HG03135 (cell line): Measurements from ENCODE around the gene CREB3L2.
"Not testable (repeated sequence)": the region's sequence is repeated elsewhere in the genome, so short reads cannot be mapped to it uniquely, and the experiment has no call there.

ENCODE experiments used
- ATAC-seq: cut with Tn5 transposase; IDR thresholded peaks from one replicate; pipeline ENCODE4 v1.9.1; 2021; ENCODE audit warnings: mild to moderate bottlenecking, moderate library complexity; ENCODE audit not compliant: unreplicated experiment

Gene CREB3L2

DNA sequence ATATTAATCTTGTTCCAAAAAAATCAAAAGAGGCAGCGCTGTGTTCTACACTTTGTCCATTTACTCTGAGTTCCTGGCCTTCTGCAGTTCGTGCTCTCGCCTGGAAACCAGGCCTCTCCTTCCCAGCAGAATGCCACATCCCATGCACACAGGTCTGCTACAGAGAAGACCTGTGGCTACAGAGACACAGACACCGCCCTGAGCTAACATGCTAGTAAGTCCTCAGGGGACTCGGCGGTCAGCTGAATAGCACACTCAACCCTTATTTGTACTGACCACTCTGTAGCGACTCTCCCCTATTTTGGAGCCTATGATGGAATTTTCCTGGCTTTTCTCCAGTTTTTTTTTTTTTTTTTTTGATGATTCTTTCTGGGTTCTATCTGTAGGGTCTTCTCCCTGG lies 12.8 kb downstream of the CREB3L2 start:
- ATAC-seq = no peak

DNA sequence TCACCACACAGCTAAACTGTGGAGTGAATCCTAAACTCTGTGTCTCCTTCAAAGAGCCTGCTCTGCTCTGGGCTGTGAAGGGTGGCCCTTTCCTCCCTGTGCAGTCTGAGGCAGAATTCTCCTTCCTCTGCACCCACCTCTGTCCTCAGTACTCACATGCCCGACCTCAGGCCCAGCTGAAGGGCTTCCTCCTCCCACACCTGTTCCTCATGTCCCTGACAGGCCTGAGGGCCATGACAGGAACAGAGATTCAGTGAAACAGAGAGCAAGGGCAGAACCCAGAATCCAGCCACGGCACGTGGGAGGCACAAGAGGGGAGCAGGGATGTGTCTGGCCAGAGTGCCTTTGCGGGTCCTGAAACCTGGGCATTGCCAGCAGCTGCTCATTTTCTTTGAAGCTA lies 13.9 kb downstream of the CREB3L2 start:
- peak; percentile 42 for ATAC-seq

DNA sequence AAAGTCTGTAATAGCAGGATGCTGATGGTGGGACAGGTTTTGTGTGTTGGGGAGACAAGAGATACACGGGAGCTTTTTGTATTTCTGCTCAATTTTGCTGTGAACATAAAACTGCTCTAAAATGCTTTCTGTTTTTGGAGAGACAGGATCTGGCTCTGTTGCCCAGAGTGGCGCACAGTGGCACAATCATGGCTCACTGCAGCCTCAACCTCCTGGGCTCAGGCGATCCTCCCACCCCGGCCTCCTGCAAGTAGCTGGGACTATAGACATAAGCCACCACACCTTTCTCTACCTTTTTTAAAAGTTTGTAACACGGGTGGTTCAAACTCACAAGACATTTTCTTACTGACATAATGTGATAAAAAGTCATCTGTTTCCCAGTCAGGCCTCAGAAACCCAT lies 14.3 kb downstream of the CREB3L2 start:
- no peak for ATAC-seq

DNA sequence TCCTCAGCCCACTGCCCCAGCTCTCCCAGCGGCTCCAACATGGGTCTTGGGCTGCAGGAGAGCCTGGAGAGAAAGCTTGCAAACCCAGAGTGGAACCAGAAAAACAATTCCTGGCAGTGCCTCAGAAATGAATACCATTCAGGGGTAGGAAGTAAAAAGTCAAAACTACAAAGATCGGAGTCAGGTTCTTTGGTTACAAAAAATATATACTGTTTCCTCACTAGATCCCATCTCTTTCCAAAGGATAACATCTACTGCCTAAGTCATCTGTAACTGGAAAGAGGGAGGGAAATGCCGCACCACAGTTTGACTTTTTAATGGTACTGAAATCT lies 14.9 kb downstream of the CREB3L2 start:
- no peak for ATAC-seq

DNA sequence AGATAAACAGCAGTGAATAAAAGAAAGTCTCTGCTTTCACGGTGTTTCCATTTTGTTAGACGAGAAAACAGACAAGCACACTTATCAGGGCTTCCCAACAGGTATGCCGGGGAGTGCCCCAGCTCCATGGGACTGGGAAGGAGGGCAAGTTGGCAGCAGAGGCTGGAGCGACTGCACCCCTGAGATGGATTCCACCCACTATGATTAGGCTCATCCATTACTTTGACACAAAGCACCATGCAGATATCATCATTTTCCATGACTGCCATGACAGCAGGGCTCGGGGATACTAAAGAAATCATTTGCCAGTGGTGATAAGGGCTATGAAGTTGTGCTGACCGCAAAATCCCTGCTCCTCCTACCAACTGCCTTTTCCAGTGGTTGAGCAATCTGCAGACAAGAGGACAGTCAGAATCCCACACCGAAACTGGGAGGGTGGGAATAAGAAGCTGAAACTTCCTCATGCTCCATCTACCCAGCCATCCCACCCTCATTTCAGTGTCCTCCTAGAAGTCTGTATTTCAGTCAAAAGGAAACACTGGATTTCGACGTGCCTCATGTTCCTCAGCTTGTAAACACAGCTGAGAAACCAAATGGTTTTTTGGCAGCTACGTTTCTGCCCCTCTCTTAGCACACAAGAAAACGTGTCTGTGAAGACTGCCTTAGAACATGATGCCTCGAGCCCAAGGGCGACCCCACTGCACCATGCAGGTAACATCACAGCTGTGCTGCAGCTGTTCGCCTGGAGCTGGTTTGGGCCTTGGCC lies 15.5 kb downstream of the CREB3L2 start:
- ATAC-seq = no peak

DNA sequence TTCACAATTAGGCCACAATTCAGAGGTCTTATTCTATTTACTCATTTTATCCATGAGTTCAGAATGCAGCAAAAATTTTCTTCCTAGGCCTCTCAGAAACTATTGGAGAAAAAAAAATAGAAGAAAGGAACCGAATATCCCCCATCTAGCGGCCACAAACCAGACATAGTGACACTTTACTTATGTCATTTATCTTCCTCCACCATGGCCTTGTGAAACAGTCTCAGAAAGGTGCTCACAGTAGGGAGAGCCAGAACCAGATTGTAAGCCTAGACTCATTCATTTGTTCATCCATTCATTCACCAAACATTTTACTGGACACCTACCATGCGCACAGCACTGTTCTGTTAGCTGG lies 16.0 kb downstream of the CREB3L2 start:
- peak; percentile 54 for ATAC-seq

DNA sequence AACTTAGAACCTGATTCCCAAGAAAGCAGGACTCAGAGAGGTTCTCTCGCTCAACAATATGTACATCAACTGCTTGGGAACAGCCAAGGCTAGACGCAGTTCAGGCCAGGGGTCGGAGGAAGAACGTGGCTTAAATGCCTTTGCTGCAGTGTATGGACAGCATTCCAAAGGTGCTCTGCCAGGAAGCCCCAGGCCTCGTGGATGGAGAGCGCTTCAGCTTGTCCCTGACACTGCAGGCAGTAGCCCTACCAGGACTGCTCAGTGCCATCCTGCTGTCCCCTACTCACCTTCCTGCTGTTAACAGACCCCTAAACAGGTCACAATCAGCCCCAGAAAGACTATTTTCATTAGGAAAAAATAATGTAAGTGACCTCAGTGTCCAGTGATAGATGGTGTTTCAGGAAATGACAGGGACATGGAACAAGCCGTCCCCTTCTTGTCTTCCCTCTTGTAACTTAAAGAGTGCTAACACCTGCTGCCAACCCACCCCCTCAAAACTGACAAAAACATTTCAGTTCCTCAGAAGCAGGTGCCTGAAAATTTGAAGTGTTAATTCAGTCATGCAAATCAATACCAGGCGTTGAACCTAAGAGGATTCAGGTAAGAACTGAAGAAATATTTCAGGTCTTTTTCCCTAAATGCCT lies 16.5 kb downstream of the CREB3L2 start:
- peak; percentile 59 for ATAC-seq

DNA sequence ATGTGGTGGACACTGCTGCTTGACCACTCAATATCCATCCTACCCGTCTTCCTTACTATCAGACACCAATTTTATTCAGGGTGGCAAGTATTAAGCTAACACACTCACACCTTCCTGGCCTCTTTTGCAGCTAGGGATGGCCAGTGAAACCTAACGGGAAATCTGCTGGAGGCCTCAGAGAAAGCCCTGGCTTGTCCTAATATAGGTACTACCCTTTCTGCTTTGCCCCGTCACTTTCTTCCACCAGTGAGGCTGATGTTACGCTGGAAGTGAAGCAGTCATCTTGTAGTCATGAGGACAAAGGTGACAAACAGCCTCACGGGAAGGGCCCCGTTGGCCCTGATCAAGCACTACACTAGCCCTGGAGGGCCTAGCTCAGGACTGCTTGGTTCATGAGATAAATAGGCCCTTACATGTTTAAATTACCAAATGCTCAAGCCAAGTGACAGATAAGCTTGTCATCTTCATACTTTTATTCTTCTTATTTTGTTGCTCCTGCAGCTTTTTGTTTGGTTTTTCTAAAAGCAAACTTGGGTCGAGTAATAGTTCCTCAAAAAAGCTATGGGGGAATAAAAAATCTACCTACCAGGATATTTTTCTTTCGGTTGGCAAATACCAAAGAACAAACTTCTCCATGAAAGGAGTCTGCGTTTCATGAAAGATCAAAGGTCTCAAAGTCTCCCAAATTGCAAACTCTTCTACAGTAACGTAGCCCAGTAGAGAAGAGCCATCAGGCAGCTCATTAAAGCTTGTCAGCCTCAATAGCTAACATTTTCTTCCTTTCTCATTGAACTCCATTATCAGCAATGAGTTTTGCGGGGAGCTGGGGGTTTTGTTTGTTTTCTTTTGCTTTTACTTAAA lies 17.5 kb downstream of the CREB3L2 start:
- ATAC-seq = no peak

DNA sequence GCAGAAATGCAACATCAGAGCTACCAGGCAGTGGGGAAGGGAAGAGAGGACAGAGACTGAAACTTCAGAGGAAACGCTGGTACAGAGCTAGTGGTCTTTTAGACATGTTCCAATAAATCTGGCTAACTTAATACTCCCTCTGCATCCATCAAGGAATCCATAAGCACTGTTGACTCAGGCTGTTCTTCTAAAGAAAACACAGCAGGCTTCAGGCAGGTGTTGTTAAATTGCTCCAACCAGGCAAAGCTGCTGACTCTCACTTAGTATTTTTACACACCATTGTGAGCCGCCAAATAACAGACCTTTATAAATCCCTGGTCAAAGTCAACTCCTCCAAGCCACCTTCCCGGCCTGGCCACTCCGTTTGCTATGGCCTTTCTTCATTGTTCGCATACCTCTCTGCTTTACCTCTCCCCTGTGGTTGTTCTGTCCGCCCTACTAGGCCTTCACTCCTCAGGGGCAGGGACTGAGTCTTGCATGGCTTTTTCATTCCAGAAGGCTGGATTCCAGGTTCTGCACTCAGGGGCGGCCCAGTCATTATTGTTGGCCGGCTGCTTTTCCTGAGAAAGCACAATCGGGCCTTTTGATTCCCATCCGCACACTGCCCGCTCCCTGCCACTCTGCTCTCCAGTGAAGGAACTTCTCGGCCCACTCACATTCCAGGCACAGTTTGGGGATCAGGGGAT lies 18.4 kb downstream of the CREB3L2 start:
- ATAC-seq = no peak

DNA sequence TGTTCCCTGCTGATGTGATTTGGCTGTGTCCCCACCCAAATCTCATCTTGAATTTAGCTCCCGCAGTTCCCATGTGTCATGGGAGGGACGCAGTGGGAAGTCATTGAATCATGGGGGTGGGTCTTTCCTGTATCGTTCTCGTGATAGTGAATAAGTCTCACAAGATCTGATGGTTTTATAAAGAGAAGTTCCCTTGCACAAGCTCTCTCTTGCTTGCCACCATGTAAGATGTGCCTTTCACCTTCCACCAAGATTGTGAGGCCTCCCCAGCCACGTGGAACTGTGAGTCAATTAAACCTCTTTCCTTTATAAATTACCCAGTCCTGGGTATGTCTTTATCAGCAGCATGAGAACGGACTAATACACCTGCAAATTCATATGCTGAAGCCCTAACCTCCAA lies 19.5 kb downstream of the CREB3L2 start:
- ATAC-seq = not testable (repeated sequence)

DNA sequence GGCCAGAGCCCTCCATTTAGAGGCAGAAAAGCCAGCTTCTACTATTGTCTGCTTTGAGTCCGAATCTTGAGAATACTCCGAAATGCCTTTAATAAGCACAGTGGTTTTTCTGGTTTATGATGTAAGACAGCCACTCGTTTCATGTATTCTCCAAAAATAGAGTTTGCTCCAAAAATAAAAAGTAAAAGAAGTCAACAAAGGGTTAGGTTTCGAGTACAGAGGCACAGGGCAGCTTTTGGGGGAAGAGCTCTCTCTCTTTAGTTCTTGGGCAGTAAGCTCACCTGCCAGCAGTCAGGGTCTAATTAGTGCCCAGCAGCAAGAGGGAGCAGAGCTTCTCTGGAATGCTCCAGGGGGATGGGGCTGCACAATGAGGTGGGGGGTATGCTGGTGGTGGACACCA lies 20.2 kb downstream of the CREB3L2 start:
- peak; percentile 46 for ATAC-seq

DNA sequence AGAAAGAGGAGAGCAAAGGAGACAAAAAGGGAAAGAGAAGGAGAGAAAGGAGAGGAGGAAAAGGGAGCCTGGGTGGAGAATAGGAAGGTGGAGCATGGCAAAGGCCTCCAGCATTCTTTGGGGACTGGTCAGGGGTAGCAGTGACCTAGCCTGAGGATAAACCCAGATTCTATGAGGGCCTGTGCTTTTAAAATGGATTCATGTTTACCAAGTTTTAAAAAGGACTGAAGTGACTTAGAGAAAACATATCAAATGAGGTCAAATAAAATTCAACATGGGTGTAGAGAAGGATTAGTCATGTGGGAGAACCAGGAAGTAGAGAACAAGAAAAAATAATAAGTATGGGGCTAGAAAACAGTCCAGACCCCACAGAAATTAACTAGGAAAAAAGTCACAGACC lies 20.7 kb downstream of the CREB3L2 start:
- no peak for ATAC-seq

DNA sequence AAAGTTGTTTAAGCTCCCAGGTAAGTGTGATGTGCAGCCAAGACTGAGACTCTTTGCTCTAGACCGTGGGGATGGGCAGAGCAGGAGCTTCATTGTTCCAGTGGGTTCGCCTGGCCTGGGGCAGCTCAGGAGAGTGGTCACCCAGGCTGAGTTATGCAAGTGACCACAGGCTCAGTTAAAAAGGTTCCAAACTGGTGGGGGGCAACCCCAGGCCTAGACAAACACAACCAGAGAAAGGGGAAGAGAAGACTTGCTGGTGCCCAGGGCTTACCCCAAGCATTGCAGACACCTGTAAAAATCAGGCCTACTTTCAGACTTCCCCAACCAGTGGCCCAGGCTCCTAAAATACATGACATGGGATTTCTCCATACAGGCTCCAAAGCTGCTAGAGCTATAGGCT lies 21.6 kb downstream of the CREB3L2 start:
- ATAC-seq = no peak

DNA sequence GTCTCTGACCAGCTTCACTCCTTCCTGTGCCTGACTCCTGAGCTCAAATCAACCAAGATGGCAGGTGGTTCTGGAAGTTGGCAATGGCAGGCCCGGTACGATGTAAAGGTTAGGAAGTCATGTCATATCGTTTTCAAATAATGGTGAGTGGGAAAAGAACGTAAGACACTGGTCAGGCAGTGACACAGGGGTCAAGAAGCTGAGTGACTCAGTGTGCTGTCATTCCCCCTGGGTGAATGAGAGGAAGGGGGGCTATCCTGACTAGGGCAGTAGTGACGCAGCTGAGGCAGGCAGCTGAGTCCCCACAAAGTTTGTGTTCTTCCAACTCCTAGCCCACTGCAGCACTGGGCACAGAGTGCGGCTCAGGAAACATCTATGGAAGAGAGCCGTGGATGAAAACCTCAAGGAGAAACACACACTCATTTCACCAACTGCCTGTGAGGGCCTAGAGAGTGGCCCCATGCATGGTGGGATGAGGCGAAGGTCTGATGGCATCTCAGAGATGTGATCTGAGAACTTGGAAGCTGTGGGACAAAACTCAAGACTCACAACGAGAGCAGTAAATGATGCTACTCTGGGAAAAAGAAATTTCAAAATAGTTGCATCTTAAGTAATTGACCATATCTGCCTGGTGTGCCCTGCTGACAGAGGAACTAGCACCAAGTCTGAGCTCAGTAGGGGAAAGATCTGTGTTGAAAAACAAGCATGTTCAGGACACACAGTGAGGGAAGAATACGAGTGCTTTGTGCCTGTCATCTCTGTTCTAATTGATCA lies 23.2 kb downstream of the CREB3L2 start:
- ATAC-seq = no peak

DNA sequence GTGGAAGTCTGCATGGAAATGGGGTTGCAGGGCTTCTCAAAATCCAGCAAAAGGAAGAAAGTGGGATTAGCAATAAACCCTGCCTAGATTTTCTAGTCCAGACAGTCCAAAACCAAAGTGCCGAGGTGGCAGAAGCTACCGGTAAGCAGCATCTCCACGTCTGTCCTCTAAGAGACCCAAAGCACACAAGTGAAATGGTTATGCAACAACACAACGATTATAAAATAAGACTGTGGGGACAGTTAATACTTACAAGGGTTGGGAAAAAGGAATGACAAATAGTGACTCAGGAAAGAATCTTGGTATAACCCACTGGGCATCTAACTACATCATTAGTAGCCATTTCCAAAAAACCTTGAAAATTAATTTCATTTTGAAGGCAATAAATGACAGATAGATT lies 24.7 kb downstream of the CREB3L2 start:
- no peak for ATAC-seq

DNA sequence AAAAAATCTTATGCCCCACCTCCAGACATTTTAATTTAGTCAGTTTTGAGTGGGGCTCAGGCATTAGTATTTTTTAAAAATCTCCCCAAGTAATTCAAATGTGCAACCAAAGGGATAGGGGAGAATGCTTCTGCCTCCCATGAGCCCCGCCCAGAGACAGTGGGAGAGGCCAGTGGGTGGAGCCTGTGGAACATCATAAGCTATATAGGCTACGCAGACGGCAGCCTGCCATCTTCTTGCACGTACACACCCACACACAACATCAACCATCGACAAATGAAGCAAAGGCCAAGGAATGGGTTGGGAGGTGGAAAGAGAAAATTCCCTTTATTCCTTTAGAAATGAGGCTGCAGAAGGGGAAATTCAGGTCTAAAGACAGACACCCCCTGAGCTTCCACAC lies 25.2 kb downstream of the CREB3L2 start:
- no peak for ATAC-seq

DNA sequence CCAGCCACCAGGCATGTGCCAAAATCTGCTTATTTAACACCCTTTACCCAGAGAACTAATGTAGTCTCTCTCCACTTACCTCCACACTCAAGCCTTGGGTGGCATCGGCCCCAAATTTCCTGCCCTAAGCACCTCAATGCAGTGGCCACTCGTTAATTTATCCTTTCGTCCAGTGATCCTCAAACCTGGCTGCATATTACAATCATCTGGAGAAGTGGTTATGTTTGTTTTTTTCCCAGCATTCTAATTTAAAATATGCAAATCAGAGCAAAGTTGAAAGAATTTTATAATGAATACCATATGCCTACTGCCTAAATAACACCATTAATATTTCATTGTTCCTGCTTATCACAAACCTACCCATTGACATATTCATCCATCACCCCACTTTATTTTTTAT lies 25.7 kb downstream of the CREB3L2 start:
- ATAC-seq = no peak

DNA sequence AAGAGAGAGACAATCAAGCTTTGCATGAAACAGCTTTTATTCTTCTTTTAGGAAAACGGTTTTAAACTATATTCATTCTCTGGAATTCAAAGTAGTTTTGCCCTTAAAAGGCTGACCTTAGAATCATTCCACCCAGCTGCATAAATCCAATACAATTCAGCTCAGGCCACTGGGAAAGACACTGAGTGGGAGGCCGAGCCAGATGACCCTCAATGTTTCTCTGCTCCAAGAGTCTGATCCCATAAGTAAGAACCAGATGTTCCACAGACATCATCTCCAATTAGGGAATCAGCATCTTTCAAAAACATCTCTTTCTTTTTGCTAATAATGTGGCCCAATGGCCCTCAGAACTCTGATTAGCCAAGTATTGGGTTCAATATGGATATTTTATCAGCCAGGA lies 26.1 kb downstream of the CREB3L2 start:
- no peak for ATAC-seq

DNA sequence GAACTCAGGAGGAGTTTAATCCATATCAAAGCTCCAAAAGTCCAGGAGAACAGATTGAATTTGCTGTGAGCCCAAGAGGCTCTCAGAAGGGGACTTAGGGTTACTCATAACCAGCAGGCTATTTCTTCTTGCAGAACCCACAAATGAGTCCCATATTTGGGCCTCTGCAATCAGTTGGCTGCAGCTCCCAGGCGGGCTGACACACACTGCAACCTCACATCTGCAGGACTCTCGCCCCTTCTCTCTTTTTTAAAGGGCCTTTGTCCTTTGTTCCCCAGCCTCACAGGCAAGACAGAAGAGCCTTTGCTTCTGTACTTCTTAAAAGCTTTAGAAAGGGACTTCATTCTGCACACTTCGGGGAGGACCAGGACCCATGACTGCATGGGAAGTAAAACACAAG lies 26.7 kb downstream of the CREB3L2 start:
- ATAC-seq = no peak

DNA sequence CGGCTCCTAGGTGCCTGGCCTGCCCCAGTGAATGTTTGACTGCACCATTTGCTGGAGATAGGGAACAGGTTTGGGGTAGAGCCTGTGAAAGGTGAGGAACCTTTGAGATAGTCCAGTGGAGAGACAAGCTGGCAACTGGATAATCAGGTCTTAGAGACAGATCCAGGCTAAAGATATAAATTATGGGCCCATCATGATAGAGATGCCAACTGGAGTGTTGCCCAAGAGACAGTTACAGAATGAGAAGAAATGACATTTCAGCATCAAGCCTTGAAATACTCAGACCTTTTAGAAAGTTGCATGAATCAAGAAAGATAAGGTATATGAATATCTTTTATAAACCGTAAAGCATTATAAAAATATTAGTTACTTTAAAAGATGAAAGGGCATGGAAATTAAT lies 27.1 kb downstream of the CREB3L2 start:
- no peak for ATAC-seq
